Measurements from ENCODE around the gene RAB3C.
A peak's percentile ranks its signal among the peaks of the same experiment; 100 is the strongest.

Gene RAB3C

GRCh38 chr5:58640011-58640410, 57.1 kb downstream of the RAB3C start:
- no peak for DNase-seq
- Mint-ChIP-seq H3K27ac (no peak overlapping the region), H3K27me3 (ENCODE audit: low read depth, poor library complexity) (no peaks in the 10 kb centered on the region), H3K36me3 (ENCODE audit: low read depth) (no peaks in the 10 kb centered on the region), H3K9me3 (no peaks in the 10 kb centered on the region), H3K4me1 (no peaks in the 10 kb centered on the region), H3K4me3 (no peak overlapping the region)
- no peak for TF ChIP-seq CTCF (IDR thresholded peaks at IDR 0.05)

GRCh38 chr5:58641533-58641932, 58.7 kb downstream of the RAB3C start:
- DNase-seq, result no peak
- Mint-ChIP-seq H3K9me3 (no peaks in the 10 kb centered on the region), H3K4me1 (no peaks in the 10 kb centered on the region), H3K4me3 (no peak overlapping the region), H3K27ac (no peak overlapping the region), H3K27me3 (ENCODE audit: low read depth, poor library complexity) (peaks cover 5% of the 10 kb centered on the region), H3K36me3 (ENCODE audit: low read depth) (no peaks in the 10 kb centered on the region)
- TF ChIP-seq CTCF (IDR thresholded peaks at IDR 0.05), result no peak

GRCh38 chr5:58648846-58649245, 66.0 kb downstream of the RAB3C start:
- TF ChIP-seq CTCF (IDR thresholded peaks at IDR 0.05), result no peak
- no peaks in the 10 kb centered on the region for H3K9me3 Mint-ChIP-seq
- no peak overlapping the region for H3K4me3 Mint-ChIP-seq
- no peak for DNase-seq
- no peaks in the 10 kb centered on the region for H3K36me3 Mint-ChIP-seq (ENCODE audit: low read depth)
- peaks cover 13% of the 10 kb centered on the region for H3K4me1 Mint-ChIP-seq
- no peak overlapping the region for H3K27ac Mint-ChIP-seq
- H3K27me3 Mint-ChIP-seq (ENCODE audit: low read depth, poor library complexity), result peaks cover 8% of the 10 kb centered on the region

- no peak for DNase-seq
- Mint-ChIP-seq H3K4me1 (peaks cover 13% of the 10 kb centered on the region), H3K27ac (peak overlapping the region; percentile 89), H3K27me3 (ENCODE audit: low read depth, poor library complexity) (peaks cover 8% of the 10 kb centered on the region), H3K4me3 (no peak overlapping the region), H3K36me3 (ENCODE audit: low read depth) (no peaks in the 10 kb centered on the region), H3K9me3 (no peaks in the 10 kb centered on the region)
- no peak for TF ChIP-seq CTCF (IDR thresholded peaks at IDR 0.05)
Observed at GRCh38 chr5:58649716-58650115, 66.8 kb downstream of the RAB3C start.

- Mint-ChIP-seq H3K27ac (no peak overlapping the region), H3K4me3 (no peak overlapping the region), H3K4me1 (peaks cover 13% of the 10 kb centered on the region), H3K36me3 (ENCODE audit: low read depth) (no peaks in the 10 kb centered on the region), H3K9me3 (no peaks in the 10 kb centered on the region), H3K27me3 (ENCODE audit: low read depth, poor library complexity) (peaks cover 3% of the 10 kb centered on the region)
- DNase-seq, result no peak
- TF ChIP-seq CTCF (IDR thresholded peaks at IDR 0.05), result no peak
Observed at GRCh38 chr5:58653521-58653920, 70.6 kb downstream of the RAB3C start.

- no peak for DNase-seq
- Mint-ChIP-seq H3K27me3 (ENCODE audit: low read depth, poor library complexity) (no peaks in the 10 kb centered on the region), H3K36me3 (ENCODE audit: low read depth) (no peaks in the 10 kb centered on the region), H3K27ac (no peak overlapping the region), H3K9me3 (no peaks in the 10 kb centered on the region), H3K4me1 (peaks cover 8% of the 10 kb centered on the region), H3K4me3 (no peak overlapping the region)
- TF ChIP-seq CTCF (IDR thresholded peaks at IDR 0.05), result no peak
Observed at GRCh38 chr5:58666141-58666540, 83.3 kb downstream of the RAB3C start.
